HepG2 (cell line): ENCODE data around the gene SF3B2. TPM values are rescaled to one million over a fixed set of nuclear protein-coding genes. Genes with fewer than 3 reads are reported as not detected.

Source experiments
- ATAC-seq: fragments of 200-7000 bp; cut with Tn5 transposase; 3 replicates; pipeline ENCODE4 v1.9.1; 2020; ENCODE audit warnings: mild to moderate bottlenecking, moderate library complexity
- BruUV-seq: library from RNA; stranded (reverse); fragments of 400-500 nt; replicated peaks from 2 replicates; lab custom pipeline; 2021; lab: Mats Ljungman, UMichigan
- CTCF ChIA-PET: fragments of 300-600 bp; formaldehyde crosslinking; extraction: SDS; loops from one replicate; lab custom pipeline; 2021; ENCODE audit warnings: low total read pairs, inconsistent platforms, low intra/inter-chr PET ratio; lab: Yijun Ruan, JAX
- POLR2A ChIA-PET: fragments of 350-600 bp; sonication (Branson Sonifier 250); formaldehyde crosslinking; loops from one replicate; lab custom pipeline; 2020; ENCODE audit warnings: antibody characterized with exemption, inconsistent platforms; lab: Yijun Ruan, JAX
- DNase-seq: peaks from one replicate; pipeline ENCODE4 v3.0.0-alpha.2; 2015; ENCODE audit warnings: low spot score
- FAIRE-seq: peaks from 3 replicates; lab custom pipeline; 2011; peaks lifted over from hg19 to GRCh38; lab: Jason Lieb, UNC
- H2AFZ ChIP-seq: one replicate; pipeline ENCODE4 v1.6.1; 2011; ENCODE audit warnings: low read length, inconsistent platforms
- H3K27ac ChIP-seq: fragments of 300-600 bp; 3 replicates; pipeline ENCODE4 v1.8.0; 2011; ENCODE audit warnings: mixed run types, mild to moderate bottlenecking, mixed read lengths, low read length, inconsistent platforms; ENCODE audit not compliant: insufficient read depth; ENCODE audit errors: extremely low read length
- H3K27me3 ChIP-seq, 2 experiments: fragments of 200-600 bp in 1 of 2; 2 replicates in 1 of 2; 3 replicates in 1 of 2; pipeline versions ENCODE4 v1.6.0 to v1.8.0; 2011; ENCODE audit warnings: low read length in 2 of 2, mild to moderate bottlenecking in 2 of 2, moderate library complexity in 2 of 2, inconsistent platforms in 1 of 2; ENCODE audit not compliant: insufficient read depth in 2 of 2, control insufficient read depth in 1 of 2
- H3K36me3 ChIP-seq, 2 experiments: fragments of 200-600 bp in 1 of 2; replicated peaks in 1 of 2; 2 replicates in 1 of 2; 3 replicates in 1 of 2; pipeline versions ENCODE4 v1.5.1 to v1.8.0; 2011; ENCODE audit warnings: low read length in 2 of 2, inconsistent platforms in 1 of 2; ENCODE audit not compliant: insufficient read depth in 2 of 2, control insufficient read depth in 1 of 2
- H3K4me1 ChIP-seq: 2 replicates; pipeline ENCODE4 v1.5.1; 2012; ENCODE audit warnings: low read length, inconsistent platforms; ENCODE audit not compliant: insufficient read depth
- H3K4me2 ChIP-seq: 2 replicates; pipeline ENCODE4 v1.6.0; 2011; ENCODE audit warnings: low read depth, low read length, inconsistent platforms
- H3K4me3 ChIP-seq, 3 experiments: fragments of 200-600 bp in 1 of 3; sonication (generic), shearing (Covaris generic) in 1 of 3; replicated peaks in 1 of 3; 2 replicates each; pipeline ENCODE4 v1.5.1; 2011 to 2016; ENCODE audit warnings: low read length in 3 of 3, inconsistent platforms in 2 of 3, low read depth in 2 of 3, mild to moderate bottlenecking in 2 of 3, control low read depth in 1 of 3, mixed read lengths in 1 of 3; ENCODE audit not compliant: insufficient read depth in 1 of 3
- H3K79me2 ChIP-seq: one replicate; pipeline ENCODE4 v1.6.1; 2011; ENCODE audit warnings: low read length, inconsistent platforms; ENCODE audit not compliant: insufficient read depth
- H3K9ac ChIP-seq: 2 replicates; pipeline ENCODE4 v1.6.0; 2011; ENCODE audit warnings: mild to moderate bottlenecking, low read depth, low read length, inconsistent platforms; ENCODE audit not compliant: insufficient read depth
- H3K9me3 ChIP-seq: 2 replicates; pipeline ENCODE4 v1.5.1; 2012; ENCODE audit warnings: mild to moderate bottlenecking, low read length
- H4K20me1 ChIP-seq: 2 replicates; pipeline ENCODE4 v1.6.0; 2011; ENCODE audit warnings: inconsistent platforms, mild to moderate bottlenecking, low read length, moderate library complexity; ENCODE audit not compliant: insufficient read depth
- CHD2 ChIP-seq: IDR thresholded peaks from 2 replicates; pipeline ENCODE4 v1.6.1; 2011; ENCODE audit warnings: low read depth, low read length, improper control_type of control experiment
- CHD4 ChIP-seq: fragments of 200-600 bp; sonication (generic); IDR thresholded peaks from 2 replicates; pipeline ENCODE4 v1.7.0; 2017; ENCODE audit warnings: mild to moderate bottlenecking, low read length, borderline replicate concordance
- HDAC6 ChIP-seq: fragments of 200-600 bp; sonication (generic); IDR thresholded peaks from 2 replicates; pipeline ENCODE4 v1.7.0; 2017; ENCODE audit warnings: mild to moderate bottlenecking, antibody characterized with exemption, low read length, low read depth
- HMGXB4 ChIP-seq, 2 experiments: sonication (generic) in 1 of 2; formaldehyde crosslinking in 1 of 2; IDR thresholded peaks; 2 replicates each; pipeline versions ENCODE4 v1.4.0 to v1.6.1; 2018 to 2020; ENCODE audit warnings: missing genetic modification reagents in 2 of 2, borderline replicate concordance in 1 of 2, low read depth in 1 of 2, mild to moderate bottlenecking in 1 of 2, missing biosample characterization in 1 of 2
- KIAA2018 ChIP-seq: sonication (generic); formaldehyde crosslinking; IDR thresholded peaks from 2 replicates; pipeline ENCODE4 v1.5.0; 2020; ENCODE audit warnings: mild to moderate bottlenecking, missing genetic modification reagents, borderline replicate concordance
- KLF9 ChIP-seq: IDR thresholded peaks from 2 replicates; pipeline ENCODE4 v1.6.1; 2016; ENCODE audit warnings: low read depth
- MIER3 ChIP-seq: IDR thresholded peaks from 2 replicates; pipeline ENCODE4 v1.6.1; 2016; ENCODE audit warnings: missing compliant biosample characterization, borderline replicate concordance
- NFE2L1 ChIP-seq: sonication (generic); formaldehyde crosslinking; IDR thresholded peaks from 2 replicates; pipeline ENCODE4 v1.4.0; 2020; ENCODE audit warnings: missing genetic modification reagents, mild to moderate bottlenecking, borderline replicate concordance
- ZNF121 ChIP-seq: sonication (generic); formaldehyde crosslinking; IDR thresholded peaks from 2 replicates; pipeline ENCODE4 v1.5.0; 2020; ENCODE audit warnings: mild to moderate bottlenecking, missing genetic modification reagents
- ZNF207 ChIP-seq: fragments of 450-650 bp; IDR thresholded peaks from 2 replicates; pipeline ENCODE4 v1.6.1; 2016; ENCODE audit warnings: antibody characterized with exemption, borderline replicate concordance
- ZNF263 ChIP-seq: sonication (generic); formaldehyde crosslinking; IDR thresholded peaks from 2 replicates; pipeline ENCODE4 v1.4.0; 2020; ENCODE audit warnings: missing genetic modification reagents
- ZNF460 ChIP-seq: sonication (generic); formaldehyde crosslinking; IDR thresholded peaks from 2 replicates; pipeline ENCODE4 v1.5.1; 2020; ENCODE audit warnings: missing genetic modification reagents, mild to moderate bottlenecking, borderline replicate concordance
- ZNF770 ChIP-seq: sonication (generic); formaldehyde crosslinking; IDR thresholded peaks from 2 replicates; pipeline ENCODE4 v1.5.0; 2020; ENCODE audit warnings: mild to moderate bottlenecking, missing genetic modification reagents
- WGBS: methylation state at CpG from one replicate; pipeline ENCODE4 v1.1.6; 2017; ENCODE audit warnings: low lambda C conversion rate; 5-methylcytosine and 5-hydroxymethylcytosine counted together
- in situ Hi-C: cut with HindIII; loops from 2 replicates; pipeline ENCODE4 v1.10.0; 2017; ENCODE audit warnings: low pct_unique_long_range_greater_than_20kb; ENCODE audit not compliant: extremely low pct_ligation_motif_present
- intact Hi-C: fragments of 100-400 bp; cut with micrococcal nuclease; formaldehyde crosslinking; loops from one replicate; pipeline ENCODE4 v1.10.0; 2022; ENCODE audit not compliant: unreplicated experiment
- polyA plus RNA-seq, 8 experiments: library from polyadenylated mRNA; depleted of rRNA in 3 of 8; stranded (reverse) in 7 of 8; unstranded in 1 of 8; fragments of >200 nt; fragmentation: Illumina TruSeq in 4 of 8; extraction: Trizol in 4 of 8; gene quantifications; 2 replicates each; pipeline versions ENCODE4 v1.2.1 to v1.2.3, GENCODE V29; 2011 to 2016; ENCODE audit warnings: low read depth in 4 of 8, missing spikeins in 1 of 8, mixed read lengths in 1 of 8; ENCODE audit not compliant: insufficient read depth in 1 of 8
- total RNA-seq, 5 experiments: library from RNA; depleted of rRNA; stranded (reverse); fragments of >200 nt; fragmentation: Illumina TruSeq; extraction: Trizol; gene quantifications; 2 replicates each; pipeline ENCODE4 v1.2.3, GENCODE V29; 2016; ENCODE audit warnings: low read depth in 1 of 5

The SF3B2 gene
- total and polyA plus RNA-seq, 2 of the 13 experiments (the other 11 are each of a cell fraction or from before 2014, with no cell fraction given) = 70.4 to 153 TPM

GRCh38 chr11:66090288-66090687 is 38.1 kb downstream of the SF3B2 start:
- no peak overlapping the region for H2AFZ ChIP-seq
- FAIRE-seq (no peak), DNase-seq (no peak), ATAC-seq (no peak)
- 61% methylated on average over 4 of the region's 4 CpGs for WGBS
- H3K4me1 ChIP-seq = peaks cover 26% of the 10 kb centered on the region
- BruUV-seq = no TSS peak
- H3K36me3 ChIP-seq = no peaks in the 10 kb centered on the region
- no peaks in the 10 kb centered on the region for H4K20me1 ChIP-seq
- no peaks in the 10 kb centered on the region for H3K27me3 ChIP-seq
- H3K9me3 ChIP-seq = no peaks in the 10 kb centered on the region
- no peak overlapping the region for H3K27ac ChIP-seq
- CTCF ChIA-PET = no interaction called here
- H3K79me2 ChIP-seq = peaks cover 10% of the 10 kb centered on the region
- intact Hi-C loops (no loop called here), in situ Hi-C loops (no loop called here)
- H3K4me2 ChIP-seq = no peak overlapping the region
- POLR2A ChIA-PET = no interaction called here
- H3K9ac ChIP-seq = no peak overlapping the region
- no peak for TF ChIP-seq NFE2L1 (CRISPR knock-in tag)
- no peak for TF ChIP-seq MIER3 (CRISPR knock-in tag)
- TF ChIP-seq KLF9 = no peak
- no peak for TF ChIP-seq HDAC6
- peak; percentile 12; the same call in 1 of the 2 replicates for TF ChIP-seq ZNF460 (CRISPR knock-in tag)
- no peak for TF ChIP-seq KIAA2018 (CRISPR knock-in tag)
- TF ChIP-seq ZNF121 = 0 out of 2 replicates have a peak, but pooled peaks have one; percentile 26
- TF ChIP-seq HMGXB4 (CRISPR knock-in tag; IDR thresholded peaks at IDR 0.05; ENCODE audit: borderline replicate concordance in 1 of 2, low read depth in 1 of 2) = no peak
- no peak for TF ChIP-seq ZNF207
- no peak for TF ChIP-seq ZNF263
- no peak for TF ChIP-seq CHD4
- no peak for TF ChIP-seq CHD2
- peak; percentile 92 for TF ChIP-seq ZNF770 (CRISPR knock-in tag)
- no peak overlapping the region for H3K4me3 ChIP-seq
